Kidney (tissue), 14 donors: Measurements from ENCODE around the gene POGZ. TPM values are rescaled to one million over a fixed set of nuclear protein-coding genes. Genes with fewer than 3 reads are reported as not detected.

Source experiments
- DNase-seq, 5 donors: peaks; one replicate each; pipeline ENCODE4 v3.0.0-alpha.2; 2013 to 2020
- FAIRE-seq: peaks from 2 replicates; lab custom pipeline; 2012; peaks lifted over from hg19 to GRCh38; lab: Jason Lieb, UNC
- H3K27ac ChIP-seq, 2 donors: one replicate each; pipeline ENCODE4 v1.7.0; 2013; ENCODE audit warnings: low read depth in 2 of 2, low read length in 2 of 2, inconsistent platforms in 1 of 2
- H3K27me3 ChIP-seq: one replicate; pipeline ENCODE4 v1.7.1; 2013; ENCODE audit warnings: low read length, inconsistent platforms; ENCODE audit not compliant: control insufficient read depth, insufficient read depth
- H3K36me3 ChIP-seq, 3 donors: one replicate each; pipeline versions ENCODE4 v1.7.0 to v1.7.1; 2013; ENCODE audit warnings: low read length in 3 of 3, control low read depth in 1 of 3, inconsistent platforms in 1 of 3; ENCODE audit not compliant: insufficient read depth in 3 of 3, control insufficient read depth in 2 of 3
- H3K4me1 ChIP-seq, 3 donors: one replicate each; pipeline versions ENCODE4 v1.7.0 to v1.7.1; 2013; ENCODE audit warnings: low read length in 3 of 3, inconsistent platforms in 1 of 3, low read depth in 1 of 3; ENCODE audit not compliant: control insufficient read depth in 2 of 3, insufficient read depth in 2 of 3
- H3K4me3 ChIP-seq, 3 donors: one replicate each; pipeline versions ENCODE4 v1.7.0 to v1.8.1; 2013; ENCODE audit warnings: low read length in 3 of 3, control low read depth in 1 of 3, inconsistent platforms in 1 of 3
- H3K9ac ChIP-seq, 3 donors: one replicate each; pipeline versions ENCODE4 v1.7.0 to v1.7.1; 2013; ENCODE audit warnings: low read length in 3 of 3, control low read depth in 1 of 3, inconsistent platforms in 1 of 3
- H3K9me3 ChIP-seq, 3 donors: one replicate each; pipeline versions ENCODE4 v1.7.0 to v1.7.1; 2013; ENCODE audit warnings: low read length in 3 of 3, control low read depth in 1 of 3, inconsistent platforms in 1 of 3; ENCODE audit not compliant: control insufficient read depth in 2 of 3, insufficient read depth in 1 of 3
- intact Hi-C: fragments of 100-400 bp; cut with DNase I; formaldehyde crosslinking; loops from one replicate; pipeline ENCODE4 v1.11.1; 2022
- polyA plus RNA-seq: library from polyadenylated mRNA; stranded (reverse); fragments of 350-450 nt; fragmentation: Illumina TruSeq; extraction: RNeasy Lipid Tissue Mini Kit (QIAGEN cat#74804); gene quantifications from one replicate; pipeline ENCODE4 v1.2.3, GENCODE V29; 2014; ENCODE audit warnings: low read depth, low replicate concordance; ENCODE audit not compliant: insufficient read depth
- total RNA-seq: library from RNA; stranded (reverse); fragmentation: NEBNext Ultra II Directional; extraction: Animal tissue kit (Norgen Biotek cat#: 25700); gene quantifications from one replicate; pipeline ENCODE4 v1.2.1, GENCODE V29; 2021
- TF ChIP-seq, protein P1 (sequence below): IDR thresholded peaks from 3 replicates; pipeline ENCODE4 v1.5.1; 2012; ENCODE audit warnings: mild to moderate bottlenecking, moderate library complexity, borderline replicate concordance; ENCODE audit not compliant: insufficient read depth; ENCODE audit errors: extremely low read depth
- donor health status: control.
- donor health status: control.
- donor health status: control.
- donor health status: control.
- donor health status: control.
- donor health status: DM: yes; HTN: yes; CAD: no.
- donor health status: Normal renal cell carcinoma (clear cell type).

POGZ gene
- total and polyA plus RNA-seq, 2 donors from 2014 or later: 16.4 to 96.6 TPM

GRCh38 chr1:151416231-151416630 lies 43.1 kb downstream of the POGZ start:
- Histone ChIP-seq H3K9ac (no peak overlapping the region), H3K4me1 (no peaks in the 10 kb centered on the region), H3K27me3 (no peaks in the 10 kb centered on the region), H3K9me3 (no peaks in the 10 kb centered on the region), H3K36me3 (peaks cover 13 to 33% (median 18%) of the 10 kb centered on the region in 3 donors), H3K27ac (no peak overlapping the region), H3K4me3 (no peak overlapping the region)
- FAIRE-seq (no peak), DNase-seq (no peak)
- TF ChIP-seq, protein P1, sequence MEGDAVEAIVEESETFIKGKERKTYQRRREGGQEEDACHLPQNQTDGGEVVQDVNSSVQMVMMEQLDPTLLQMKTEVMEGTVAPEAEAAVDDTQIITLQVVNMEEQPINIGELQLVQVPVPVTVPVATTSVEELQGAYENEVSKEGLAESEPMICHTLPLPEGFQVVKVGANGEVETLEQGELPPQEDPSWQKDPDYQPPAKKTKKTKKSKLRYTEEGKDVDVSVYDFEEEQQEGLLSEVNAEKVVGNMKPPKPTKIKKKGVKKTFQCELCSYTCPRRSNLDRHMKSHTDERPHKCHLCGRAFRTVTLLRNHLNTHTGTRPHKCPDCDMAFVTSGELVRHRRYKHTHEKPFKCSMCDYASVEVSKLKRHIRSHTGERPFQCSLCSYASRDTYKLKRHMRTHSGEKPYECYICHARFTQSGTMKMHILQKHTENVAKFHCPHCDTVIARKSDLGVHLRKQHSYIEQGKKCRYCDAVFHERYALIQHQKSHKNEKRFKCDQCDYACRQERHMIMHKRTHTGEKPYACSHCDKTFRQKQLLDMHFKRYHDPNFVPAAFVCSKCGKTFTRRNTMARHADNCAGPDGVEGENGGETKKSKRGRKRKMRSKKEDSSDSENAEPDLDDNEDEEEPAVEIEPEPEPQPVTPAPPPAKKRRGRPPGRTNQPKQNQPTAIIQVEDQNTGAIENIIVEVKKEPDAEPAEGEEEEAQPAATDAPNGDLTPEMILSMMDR: no peak
- intact Hi-C loops: no loop called here

DNA sequence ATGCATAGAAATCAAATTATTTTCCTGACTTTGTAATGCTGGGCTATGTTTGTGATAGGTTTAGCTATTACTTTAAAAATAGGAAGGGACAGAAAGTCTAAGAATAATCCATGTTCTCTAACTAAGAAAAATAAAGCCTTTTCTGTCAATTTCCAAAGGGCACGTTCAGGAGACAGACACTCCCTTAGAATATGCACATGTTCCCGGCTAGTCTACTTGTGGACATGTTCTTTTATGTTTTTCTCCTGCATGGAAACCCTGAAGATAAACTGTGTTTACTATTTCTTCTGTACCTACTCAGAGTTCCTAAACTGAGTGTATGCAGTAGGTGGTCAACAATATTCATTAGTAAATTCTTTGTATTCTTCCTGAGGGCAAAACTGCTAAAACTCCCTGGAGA lies 47.4 kb downstream of the POGZ start:
- DNase-seq: no peak
- intact Hi-C loops: no loop called here

DNA sequence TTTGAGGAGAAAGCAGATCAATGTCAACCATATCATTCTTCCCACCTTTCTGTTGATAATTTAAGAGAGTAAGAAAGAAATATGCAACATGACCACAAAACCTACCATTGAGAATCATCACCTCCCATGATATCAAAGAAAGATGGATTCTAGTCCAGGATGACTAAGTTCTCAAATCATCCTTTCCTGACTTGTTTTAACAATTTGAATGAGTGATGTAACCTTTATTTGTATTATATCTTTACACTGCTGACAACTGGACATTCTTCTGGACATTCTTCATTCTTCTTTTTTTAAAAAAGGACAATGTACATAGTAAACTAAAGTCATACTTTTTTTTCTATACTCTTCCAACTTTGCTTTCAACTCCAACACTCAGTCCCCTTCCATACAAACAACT lies 50.4 kb downstream of the POGZ start:
- Histone ChIP-seq H3K4me3 (no peak overlapping the region), H3K36me3 (peaks cover 22 to 73% (median 52%) of the 10 kb centered on the region in 3 donors), H3K4me1 (no peaks in the 10 kb centered on the region), H3K9ac (no peak overlapping the region), H3K9me3 (no peaks in the 10 kb centered on the region), H3K27ac (no peak overlapping the region), H3K27me3 (no peaks in the 10 kb centered on the region)
- DNase-seq (no peak), FAIRE-seq (no peak)
- TF ChIP-seq, protein P1: no peak
- intact Hi-C loops: no loop called here

More for the DNA sequence above, 47.4 kb downstream of the POGZ start:
- Histone ChIP-seq H3K4me1 (no peaks in the 10 kb centered on the region), H3K9me3 (no peaks in the 10 kb centered on the region), H3K9ac (no peak overlapping the region), H3K27me3 (no peaks in the 10 kb centered on the region), H3K4me3 (no peak overlapping the region), H3K36me3 (peaks cover 21 to 71% (median 39%) of the 10 kb centered on the region in 3 donors), H3K27ac (no peak overlapping the region)
- no peak for FAIRE-seq
- TF ChIP-seq, protein P1: no peak

GRCh38 chr1:151407304-151407703 lies 52.0 kb downstream of the POGZ start:
- no peak overlapping the region for H3K4me3 ChIP-seq
- H3K4me1 ChIP-seq: no peaks in the 10 kb centered on the region
- peaks cover 21 to 76% (median 57%) of the 10 kb centered on the region in 3 donors for H3K36me3 ChIP-seq
- H3K27me3 ChIP-seq: no peaks in the 10 kb centered on the region
- H3K27ac ChIP-seq: no peak overlapping the region
- DNase-seq (no peak), FAIRE-seq (no peak)
- no peaks in the 10 kb centered on the region for H3K9me3 ChIP-seq
- H3K9ac ChIP-seq: no peak overlapping the region
- intact Hi-C loops: no loop called here
- TF ChIP-seq, protein P1: no peak
